Subcutaneous adipose tissue (tissue), 4 donors: Measurements from ENCODE around the gene TNFSF13. TPM values are rescaled to one million over a fixed set of nuclear protein-coding genes. Genes with fewer than 3 reads are reported as not detected.

Experiments
- small RNA-seq: library from RNA; depleted of rRNA; stranded (forward); fragments of <200 nt; gene quantifications from one replicate; pipeline ENCODE3, GENCODE V24; 2016
- total RNA-seq, 4 donors: library from RNA; depleted of rRNA; stranded (reverse); fragments of >200 nt; gene quantifications; one replicate each; pipeline ENCODE4 v1.1.0, GENCODE V29; 2016

TNFSF13 gene
- total RNA-seq, 4 donors from 2014 or later = 22.8 to 69.5 (median 53.1) TPM

Small RNA genes lying within 50 kb of the gene (small RNA-seq; reads per million reads assigned to genes)
- gene CD68 (not detected), gene RF00019 (0.49 reads per million), gene SNORA48 (not detected), gene SNORD10 (not detected)

Other genes with a start within 250 kb of the TNFSF13 start
- gene GPS2, start 243.4 kb upstream of the TNFSF13 start, total RNA-seq = 10 to 100 TPM; 52.7 to 89.2 (median 75.6) TPM
- 10 to 100 TPM in 3 of 4 donors, 1 to 10 TPM in 1; 4.9 to 22.6 (median 11.2) TPM for gene NEURL4, start 229.4 kb upstream of the TNFSF13 start, total RNA-seq
- gene ACAP1, start 222.2 kb upstream of the TNFSF13 start, total RNA-seq = 1 to 10 TPM; 1.8 to 8.4 (median 4.0) TPM
- 10 to 100 TPM in 1 of 4 donors, 1 to 10 TPM in 3; 4.9 to 13.8 (median 7.2) TPM for gene KCTD11, start 206.6 kb upstream of the TNFSF13 start, total RNA-seq
- gene TMEM95, start 203.6 kb upstream of the TNFSF13 start, total RNA-seq = not detected
- 1 to 10 TPM in 3 of 4 donors, under 1 TPM in 1; 0.51 to 1.9 (median 1.1) TPM for gene TNK1, start 177.7 kb upstream of the TNFSF13 start, total RNA-seq
- 10 to 100 TPM in 3 of 4 donors, 1 to 10 TPM in 1; 9.1 to 21.3 (median 16.2) TPM for gene PLSCR3, start 164.2 kb upstream of the TNFSF13 start, total RNA-seq
- 100 to 1,000 TPM in 2 of 4 donors, 10 to 100 TPM in 2; 76.7 to 134 (median 109) TPM for gene TMEM256, start 154.7 kb upstream of the TNFSF13 start, total RNA-seq
- gene NLGN2, start 150.9 kb upstream of the TNFSF13 start, total RNA-seq = 1 to 10 TPM; 3.1 to 6.8 (median 4.2) TPM
- not detected for gene SPEM1, start 138.4 kb upstream of the TNFSF13 start, total RNA-seq
- gene SPEM2, start 133.1 kb upstream of the TNFSF13 start, total RNA-seq = not detected
- gene SPEM3, start 129.9 kb upstream of the TNFSF13 start, total RNA-seq = not detected
- gene TMEM102, start 123.3 kb upstream of the TNFSF13 start, total RNA-seq = 1 to 10 TPM; 2.9 to 7.8 (median 5.9) TPM
- gene FGF11, start 119.2 kb upstream of the TNFSF13 start, total RNA-seq = 1 to 10 TPM in 2 of 4 donors, under 1 TPM in 1, not detected in 1; 0.88 to 1.3 (median 1.2) TPM
- gene CHRNB1, start 113.7 kb upstream of the TNFSF13 start, total RNA-seq = 10 to 100 TPM in 1 of 4 donors, 1 to 10 TPM in 3; 2.4 to 10.4 (median 9.8) TPM
- gene ZBTB4, start 79.1 kb upstream of the TNFSF13 start, total RNA-seq = 10 to 100 TPM; 34.2 to 58.0 (median 39.3) TPM
- gene SLC35G6, start 77.3 kb upstream of the TNFSF13 start, total RNA-seq = not detected
- gene POLR2A, start 74.4 kb upstream of the TNFSF13 start, total RNA-seq = 100 to 1,000 TPM in 1 of 4 donors, 10 to 100 TPM in 3; 31.1 to 123 (median 58.5) TPM
- gene TNFSF12, start 9.7 kb upstream of the TNFSF13 start, total RNA-seq = 10 to 100 TPM; 21.2 to 61.9 (median 58.7) TPM
- 10 to 100 TPM; 41.6 to 64.7 (median 56.8) TPM for gene SENP3, start 3.2 kb downstream of the TNFSF13 start, total RNA-seq
- gene CD68, start 20.9 kb downstream of the TNFSF13 start, total RNA-seq = 100 to 1,000 TPM in 3 of 4 donors, 10 to 100 TPM in 1; 56.9 to 609 (median 149) TPM
- 10 to 100 TPM; 53.9 to 94.2 (median 77.7) TPM for gene MPDU1, start 25.1 kb downstream of the TNFSF13 start, total RNA-seq
- gene SOX15, start 31.3 kb downstream of the TNFSF13 start, total RNA-seq = 1 to 10 TPM in 1 of 4 donors, not detected in 3; 1.0 TPM
- 10 to 100 TPM; 12.2 to 35.0 (median 25.1) TPM for gene FXR2, start 56.1 kb downstream of the TNFSF13 start, total RNA-seq
- gene SAT2, start 69.1 kb downstream of the TNFSF13 start, total RNA-seq = 100 to 1,000 TPM in 1 of 4 donors, 10 to 100 TPM in 3; 69.6 to 126 (median 85.0) TPM
- gene SHBG, start 71.4 kb downstream of the TNFSF13 start, total RNA-seq = 1 to 10 TPM in 2 of 4 donors, under 1 TPM in 2; 0.44 to 2.1 (median 1.1) TPM
- under 1 TPM in 1 of 4 donors, not detected in 3; 0.38 TPM for gene ATP1B2, start 92.2 kb downstream of the TNFSF13 start, total RNA-seq
- gene TP53, start 128.7 kb downstream of the TNFSF13 start, total RNA-seq = 10 to 100 TPM; 13.8 to 21.7 (median 16.4) TPM
- gene WRAP53, start 129.7 kb downstream of the TNFSF13 start, total RNA-seq = 1 to 10 TPM; 1.1 to 3.3 (median 2.1) TPM
- under 1 TPM; 0.22 to 0.82 (median 0.55) TPM for gene EFNB3, start 146.5 kb downstream of the TNFSF13 start, total RNA-seq
- under 1 TPM; under 0.01 to 0.22 (median 0.18) TPM for gene DNAH2, start 159.0 kb downstream of the TNFSF13 start, total RNA-seq